Type B pancreatic cell (in vitro differentiated cells): ENCODE measurements around the gene PARVB. TPM values are rescaled to one million over a fixed set of nuclear protein-coding genes. Genes with fewer than 3 reads are reported as not detected.
A peak's percentile ranks its signal among the peaks of the same experiment; 100 is the strongest.

Source experiments
- DNase-seq: peaks from one replicate; pipeline ENCODE4 v3.0.0; 2021; ENCODE audit warnings: mixed read lengths; ENCODE audit not compliant: unreplicated experiment; ENCODE audit errors: extremely low spot score
- H3K27ac Mint-ChIP-seq: 2 replicates; pipeline ENCODE4 v1.8.0; 2021; ENCODE audit warnings: mild to moderate bottlenecking, mixed read lengths
- H3K27me3 Mint-ChIP-seq: 2 replicates; pipeline ENCODE4 v1.8.0; 2021; ENCODE audit warnings: mixed read lengths
- H3K36me3 Mint-ChIP-seq: 2 replicates; pipeline ENCODE4 v1.8.0; 2021; ENCODE audit warnings: mixed read lengths
- H3K4me1 Mint-ChIP-seq: one replicate; pipeline ENCODE4 v1.8.0; 2021; ENCODE audit warnings: mixed read lengths; ENCODE audit not compliant: unreplicated experiment
- H3K4me3 Mint-ChIP-seq: 2 replicates; pipeline ENCODE4 v1.8.0; 2021; ENCODE audit warnings: mild to moderate bottlenecking, mixed read lengths
- H3K9me3 Mint-ChIP-seq: 2 replicates; pipeline ENCODE4 v1.8.0; 2021; ENCODE audit warnings: mixed read lengths
- CTCF ChIP-seq: fragments of 200-600 bp; sonication (generic); conservative IDR thresholded peaks from 2 replicates; pipeline ENCODE4 v1.5.0; 2021; ENCODE audit warnings: antibody characterized with exemption, mild to moderate bottlenecking
- total RNA-seq: library from RNA; stranded (reverse); gene quantifications from 2 replicates; pipeline ENCODE4 v1.2.1, GENCODE V29; 2021; ENCODE audit warnings: low replicate concordance

Gene PARVB
- total RNA-seq, 1 donor from 2014 or later = 15.9 TPM

- Mint-ChIP-seq H3K36me3 (no peaks in the 10 kb centered on the region), H3K9me3 (peaks cover 15% of the 10 kb centered on the region), H3K27ac (no peak overlapping the region), H3K4me3 (no peak overlapping the region), H3K27me3 (peaks cover 16% of the 10 kb centered on the region), H3K4me1 (peaks cover 11% of the 10 kb centered on the region)
- no peak for DNase-seq
- no peak for TF ChIP-seq CTCF
Measured at GRCh38 chr22:44209343-44209742, 185.2 kb downstream of the PARVB start.

GRCh38 chr22:44210722-44211121 lies 186.6 kb downstream of the PARVB start:
- no peak overlapping the region for H3K4me3 Mint-ChIP-seq
- H3K36me3 Mint-ChIP-seq = no peaks in the 10 kb centered on the region
- peaks cover 11% of the 10 kb centered on the region for H3K4me1 Mint-ChIP-seq
- H3K27me3 Mint-ChIP-seq = peaks cover 16% of the 10 kb centered on the region
- peaks cover 15% of the 10 kb centered on the region for H3K9me3 Mint-ChIP-seq
- no peak overlapping the region for H3K27ac Mint-ChIP-seq
- TF ChIP-seq CTCF = no peak
- DNase-seq = no peak

GRCh38 chr22:44211256-44211945 lies 187.3 kb downstream of the PARVB start:
- Mint-ChIP-seq H3K9me3 (peaks cover 15% of the 10 kb centered on the region), H3K27ac (no peak overlapping the region), H3K4me1 (peaks cover 11% of the 10 kb centered on the region), H3K36me3 (no peaks in the 10 kb centered on the region), H3K4me3 (no peak overlapping the region), H3K27me3 (peaks cover 16% of the 10 kb centered on the region)
- no peak for DNase-seq
- no peak for TF ChIP-seq CTCF

- Mint-ChIP-seq H3K4me1 (peaks cover 11% of the 10 kb centered on the region), H3K27me3 (peaks cover 16% of the 10 kb centered on the region), H3K27ac (peak overlapping the region; percentile 32), H3K9me3 (peaks cover 15% of the 10 kb centered on the region), H3K36me3 (no peaks in the 10 kb centered on the region), H3K4me3 (no peak overlapping the region)
- TF ChIP-seq CTCF = no peak
- peak; percentile 62 for DNase-seq
Measured at GRCh38 chr22:44211946-44212930, 188.1 kb downstream of the PARVB start.

- Mint-ChIP-seq H3K9me3 (peaks cover 15% of the 10 kb centered on the region), H3K27me3 (peaks cover 16% of the 10 kb centered on the region), H3K4me1 (peaks cover 11% of the 10 kb centered on the region), H3K27ac (no peak overlapping the region), H3K36me3 (no peaks in the 10 kb centered on the region), H3K4me3 (no peak overlapping the region)
- peak; percentile 31 for DNase-seq
- TF ChIP-seq CTCF = no peak
Measured at GRCh38 chr22:44212936-44213335, 188.8 kb downstream of the PARVB start.
